Endothelial cell of umbilical vein (primary cell): ENCODE measurements around the gene PRPF18. TPM values are rescaled to one million over a fixed set of nuclear protein-coding genes. Genes with fewer than 3 reads are reported as not detected.

Experiments
- BruUV-seq: library from RNA; stranded (reverse); fragments of 400-500 nt; replicated peaks from 2 replicates; lab custom pipeline; 2021; lab: Mats Ljungman, UMichigan
- CTCF ChIA-PET: fragments of 300-600, 350-600 bp; sonication (Branson Sonifier 250); formaldehyde crosslinking; loops from one replicate; lab custom pipeline; 2021; ENCODE audit warnings: antibody characterized with exemption, inconsistent platforms; lab: Charles Lee
- POLR2A ChIA-PET: fragments of 300-600, 350-600 bp; sonication (Branson Sonifier 250); formaldehyde crosslinking; loops from one replicate; lab custom pipeline; 2021; ENCODE audit warnings: antibody characterized with exemption, inconsistent platforms; lab: Charles Lee
- DNase-seq: peaks from one replicate; pipeline ENCODE4 v3.0.0-alpha.2; 2011; ENCODE audit warnings: low read depth, low spot score
- FAIRE-seq: peaks from 2 replicates; lab custom pipeline; 2011; peaks lifted over from hg19 to GRCh38; lab: Jason Lieb, UNC
- H2AFZ ChIP-seq: 2 replicates; pipeline ENCODE4 v1.6.0; 2012; ENCODE audit warnings: low read depth, low read length, control low read depth, inconsistent platforms
- H3K27ac ChIP-seq: 2 replicates; pipeline ENCODE4 v1.5.1; 2011; ENCODE audit warnings: low read depth, mild to moderate bottlenecking, control low read depth, low read length, moderate library complexity; ENCODE audit not compliant: insufficient read depth
- H3K27me3 ChIP-seq, 2 experiments: 2 replicates each; pipeline versions ENCODE4 v1.6.0 to v1.6.1; 2011; ENCODE audit warnings: low read length in 2 of 2, mixed read lengths in 1 of 2; ENCODE audit not compliant: control insufficient read depth in 2 of 2, insufficient read depth in 2 of 2
- H3K36me3 ChIP-seq, 2 experiments: 2 replicates in 1 of 2; 3 replicates in 1 of 2; pipeline ENCODE4 v1.5.1; 2011; ENCODE audit warnings: low read length in 2 of 2, mild to moderate bottlenecking in 1 of 2, moderate library complexity in 1 of 2; ENCODE audit not compliant: control insufficient read depth in 2 of 2, insufficient read depth in 2 of 2; ENCODE audit errors: extremely low read depth in 1 of 2
- H3K4me1 ChIP-seq: 3 replicates; pipeline ENCODE4 v1.5.1; 2011; ENCODE audit warnings: mild to moderate bottlenecking, low read length; ENCODE audit not compliant: control insufficient read depth, insufficient read depth; ENCODE audit errors: extremely low read depth
- H3K4me2 ChIP-seq: 2 replicates; pipeline ENCODE4 v1.6.1; 2011; ENCODE audit warnings: low read length, control low read depth, mixed read lengths; ENCODE audit not compliant: insufficient read depth
- H3K4me3 ChIP-seq, 3 experiments: fragments of 200-600 bp in 1 of 3; sonication (generic), shearing (Covaris generic) in 1 of 3; replicated peaks in 1 of 3; 2 replicates each; pipeline ENCODE4 v1.5.1; 2011 to 2016; ENCODE audit warnings: control low read depth in 3 of 3, low read length in 3 of 3, mild to moderate bottlenecking in 2 of 3, inconsistent platforms in 1 of 3, low read depth in 1 of 3, moderate library complexity in 1 of 3; ENCODE audit not compliant: insufficient read depth in 1 of 3
- H3K79me2 ChIP-seq: 2 replicates; pipeline ENCODE4 v1.6.0; 2012; ENCODE audit warnings: low read length, inconsistent platforms; ENCODE audit not compliant: control insufficient read depth, insufficient read depth
- H3K9ac ChIP-seq: replicated peaks from 2 replicates; pipeline ENCODE3; 2011; ENCODE audit warnings: low read length, control low read depth; ENCODE audit not compliant: insufficient read depth; ENCODE audit errors: extremely low read depth
- H3K9me1 ChIP-seq: replicated peaks from 3 replicates; pipeline ENCODE4 v1.6.0; 2011; ENCODE audit warnings: mild to moderate bottlenecking, low read length; ENCODE audit not compliant: control insufficient read depth, insufficient read depth; ENCODE audit errors: extremely low read depth
- H3K9me3 ChIP-seq: replicated peaks from 2 replicates; pipeline ENCODE4 v1.5.1; 2012; ENCODE audit warnings: low read length, inconsistent platforms; ENCODE audit not compliant: control insufficient read depth, insufficient read depth
- H4K20me1 ChIP-seq: replicated peaks from 2 replicates; pipeline ENCODE3; 2011; ENCODE audit warnings: mild to moderate bottlenecking, low read length; ENCODE audit not compliant: control insufficient read depth, insufficient read depth; ENCODE audit errors: extremely low read depth
- EZH2 ChIP-seq: IDR thresholded peaks from 2 replicates; pipeline ENCODE4 v1.6.1; 2012; ENCODE audit warnings: borderline replicate concordance, low read depth, mild to moderate bottlenecking, moderate library complexity, low read length, inconsistent platforms; ENCODE audit not compliant: severe bottlenecking
- FOS ChIP-seq: IDR thresholded peaks from 2 replicates; pipeline ENCODE4 v1.6.1; 2011; ENCODE audit warnings: mild to moderate bottlenecking, low read length, moderate library complexity, borderline replicate concordance; ENCODE audit not compliant: insufficient read depth
- GATA2 ChIP-seq: IDR thresholded peaks from 2 replicates; pipeline ENCODE4 v1.7.0; 2011; ENCODE audit warnings: low read depth, mild to moderate bottlenecking, moderate library complexity, mixed read lengths, low read length; ENCODE audit not compliant: insufficient read length, insufficient read depth
- JUN ChIP-seq: IDR thresholded peaks from 2 replicates; pipeline ENCODE4 v1.6.1; 2011; ENCODE audit warnings: borderline replicate concordance, low read depth; ENCODE audit not compliant: insufficient read length, insufficient read depth
- MAX ChIP-seq: IDR thresholded peaks from 2 replicates; pipeline ENCODE4 v1.6.1; 2011; ENCODE audit not compliant: insufficient read depth, insufficient read length
- MYC ChIP-seq: IDR thresholded peaks from one replicate; pipeline ENCODE4 v1.6.1; 2011; ENCODE audit warnings: mild to moderate bottlenecking, low read depth, low read length
- POLR2A ChIP-seq: IDR thresholded peaks from 2 replicates; pipeline ENCODE4 v1.6.1; 2012; ENCODE audit warnings: low read depth, mild to moderate bottlenecking, control low read depth, low read length
- POLR2AphosphoS5 ChIP-seq: IDR thresholded peaks from 2 replicates; pipeline ENCODE4 v1.6.1; 2012; ENCODE audit warnings: low read depth, mild to moderate bottlenecking, control low read depth, low read length, moderate library complexity; ENCODE audit not compliant: insufficient read depth
- dilution Hi-C: fragments of 300-500 bp; cut with MboI; formaldehyde crosslinking; loops from one replicate; pipeline ENCODE4 v1.15.0; 2019; ENCODE audit warnings: low sequenced_read_pairs; ENCODE audit not compliant: extremely low pct_ligation_motif_present
- intact Hi-C: fragments of 100-400 bp; cut with micrococcal nuclease; formaldehyde crosslinking; loops from one replicate; pipeline ENCODE4 v1.10.0; 2022
- polyA plus RNA-seq, 4 experiments: library from polyadenylated mRNA; depleted of rRNA in 3 of 4; stranded (reverse) in 3 of 4; unstranded in 1 of 4; fragments of >200 nt; gene quantifications; 2 replicates each; pipeline versions ENCODE4 v1.2.1 to v1.2.3, GENCODE V29; 2011 to 2012; ENCODE audit warnings: missing spikeins in 1 of 4
- total RNA-seq: library from RNA; stranded (reverse); gene quantifications from 2 replicates; pipeline ENCODE4 v1.2.3, GENCODE V29; 2021
- TF ChIP-seq, protein P1 (sequence below), 2 donors: IDR thresholded peaks; 1 replicate in 1 of 2; 2 replicates in 1 of 2; pipeline ENCODE4 v1.5.1; 2011; ENCODE audit warnings: low read length in 2 of 2, mild to moderate bottlenecking in 2 of 2, moderate library complexity in 2 of 2, control low read depth in 1 of 2, inconsistent platforms in 1 of 2, low read depth in 1 of 2; ENCODE audit not compliant: insufficient read depth in 1 of 2; ENCODE audit errors: extremely low read depth in 1 of 2

Gene PRPF18
- total and polyA plus RNA-seq, 2 donors (not counting 3 experiments of a cell fraction or from before 2014, with no cell fraction given) = 7.3 to 21.0 TPM

DNA sequence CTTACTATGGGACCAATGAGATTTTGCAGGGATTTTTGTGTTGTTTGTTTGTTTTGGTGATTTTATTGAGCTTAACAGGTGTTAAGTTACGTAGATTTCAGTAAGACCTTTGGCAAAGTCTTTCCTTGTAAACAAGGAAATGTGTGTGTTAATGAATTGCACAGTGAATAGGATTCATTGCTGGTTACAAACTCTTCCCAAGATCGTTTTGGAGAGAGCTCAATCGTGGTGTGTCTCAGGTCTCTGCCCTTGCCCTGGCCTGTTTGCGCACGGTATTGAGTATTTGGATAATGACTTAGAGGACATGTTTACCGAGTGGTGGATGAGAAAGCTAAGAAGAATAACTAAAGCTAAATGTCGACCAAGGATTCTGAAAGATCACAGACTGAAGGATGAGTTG lies 41.9 kb downstream of the PRPF18 start:
- Histone ChIP-seq H4K20me1 (no peaks in the 10 kb centered on the region), H3K79me2 (no peaks in the 10 kb centered on the region), H3K27ac (no peak overlapping the region), H2AFZ (no peak overlapping the region), H3K36me3 (peaks cover 4 to 6% of the 10 kb centered on the region in 2 experiments), H3K9me1 (no peaks in the 10 kb centered on the region), H3K27me3 (no peaks in the 10 kb centered on the region), H3K4me2 (no peak overlapping the region), H3K9ac (no peak overlapping the region), H3K4me3 (no peak overlapping the region), H3K9me3 (no peaks in the 10 kb centered on the region), H3K4me1 (no peaks in the 10 kb centered on the region)
- DNase-seq (no peak), FAIRE-seq (no peak)
- BruUV-seq = no TSS peak
- CTCF ChIA-PET = no interaction called here
- POLR2A ChIA-PET = no interaction called here
- intact Hi-C loops (no loop called here), dilution Hi-C loops (no loop called here)
- TF ChIP-seq GATA2 = no peak
- no peak for TF ChIP-seq MYC
- TF ChIP-seq POLR2AphosphoS5 = no peak
- no peak for TF ChIP-seq JUN
- no peak for TF ChIP-seq EZH2
- no peak for TF ChIP-seq FOS
- TF ChIP-seq MAX = no peak
- TF ChIP-seq, protein P1, sequence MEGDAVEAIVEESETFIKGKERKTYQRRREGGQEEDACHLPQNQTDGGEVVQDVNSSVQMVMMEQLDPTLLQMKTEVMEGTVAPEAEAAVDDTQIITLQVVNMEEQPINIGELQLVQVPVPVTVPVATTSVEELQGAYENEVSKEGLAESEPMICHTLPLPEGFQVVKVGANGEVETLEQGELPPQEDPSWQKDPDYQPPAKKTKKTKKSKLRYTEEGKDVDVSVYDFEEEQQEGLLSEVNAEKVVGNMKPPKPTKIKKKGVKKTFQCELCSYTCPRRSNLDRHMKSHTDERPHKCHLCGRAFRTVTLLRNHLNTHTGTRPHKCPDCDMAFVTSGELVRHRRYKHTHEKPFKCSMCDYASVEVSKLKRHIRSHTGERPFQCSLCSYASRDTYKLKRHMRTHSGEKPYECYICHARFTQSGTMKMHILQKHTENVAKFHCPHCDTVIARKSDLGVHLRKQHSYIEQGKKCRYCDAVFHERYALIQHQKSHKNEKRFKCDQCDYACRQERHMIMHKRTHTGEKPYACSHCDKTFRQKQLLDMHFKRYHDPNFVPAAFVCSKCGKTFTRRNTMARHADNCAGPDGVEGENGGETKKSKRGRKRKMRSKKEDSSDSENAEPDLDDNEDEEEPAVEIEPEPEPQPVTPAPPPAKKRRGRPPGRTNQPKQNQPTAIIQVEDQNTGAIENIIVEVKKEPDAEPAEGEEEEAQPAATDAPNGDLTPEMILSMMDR (IDR thresholded peaks at IDR 0.05; ENCODE audit: extremely low read depth in 1 of 2, insufficient read depth in 1 of 2, low read depth in 1 of 2, low read length in 2 of 2) = no peak
- TF ChIP-seq POLR2A = no peak
